OCI-LY1 (cell line): ENCODE measurements around the gene HTT.

ENCODE experiments used
- EZH2 ChIP-seq: fragments of 200-600 bp; sonication (generic), shearing (Covaris generic); IDR thresholded peaks from 2 replicates; pipeline ENCODE4 v1.8.0; 2017; ENCODE audit warnings: borderline replicate concordance, mixed run types, mild to moderate bottlenecking, antibody characterized with exemption, low read length, moderate library complexity, mixed read lengths
- TF ChIP-seq, protein P1 (sequence below): fragments of 200-600 bp; sonication (generic), shearing (Covaris generic); IDR thresholded peaks from 2 replicates; pipeline ENCODE4 v1.5.1; 2017; ENCODE audit warnings: mild to moderate bottlenecking, antibody characterized with exemption, low read length, moderate library complexity, mixed read lengths

- no peak for TF ChIP-seq EZH2
- TF ChIP-seq, protein P1, sequence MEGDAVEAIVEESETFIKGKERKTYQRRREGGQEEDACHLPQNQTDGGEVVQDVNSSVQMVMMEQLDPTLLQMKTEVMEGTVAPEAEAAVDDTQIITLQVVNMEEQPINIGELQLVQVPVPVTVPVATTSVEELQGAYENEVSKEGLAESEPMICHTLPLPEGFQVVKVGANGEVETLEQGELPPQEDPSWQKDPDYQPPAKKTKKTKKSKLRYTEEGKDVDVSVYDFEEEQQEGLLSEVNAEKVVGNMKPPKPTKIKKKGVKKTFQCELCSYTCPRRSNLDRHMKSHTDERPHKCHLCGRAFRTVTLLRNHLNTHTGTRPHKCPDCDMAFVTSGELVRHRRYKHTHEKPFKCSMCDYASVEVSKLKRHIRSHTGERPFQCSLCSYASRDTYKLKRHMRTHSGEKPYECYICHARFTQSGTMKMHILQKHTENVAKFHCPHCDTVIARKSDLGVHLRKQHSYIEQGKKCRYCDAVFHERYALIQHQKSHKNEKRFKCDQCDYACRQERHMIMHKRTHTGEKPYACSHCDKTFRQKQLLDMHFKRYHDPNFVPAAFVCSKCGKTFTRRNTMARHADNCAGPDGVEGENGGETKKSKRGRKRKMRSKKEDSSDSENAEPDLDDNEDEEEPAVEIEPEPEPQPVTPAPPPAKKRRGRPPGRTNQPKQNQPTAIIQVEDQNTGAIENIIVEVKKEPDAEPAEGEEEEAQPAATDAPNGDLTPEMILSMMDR = no peak
Measured at GRCh38 chr4:3285558-3286334, 211.3 kb downstream of the HTT start.
